Measurements from ENCODE around the gene MAP4K2. TPM values are rescaled to one million over a fixed set of nuclear protein-coding genes. Genes with fewer than 3 reads are reported as not detected.

The MAP4K2 gene
- total RNA-seq, 6 experiments from 2014 or later = 18.0 to 21.6 (median 20.9) TPM

DNA sequence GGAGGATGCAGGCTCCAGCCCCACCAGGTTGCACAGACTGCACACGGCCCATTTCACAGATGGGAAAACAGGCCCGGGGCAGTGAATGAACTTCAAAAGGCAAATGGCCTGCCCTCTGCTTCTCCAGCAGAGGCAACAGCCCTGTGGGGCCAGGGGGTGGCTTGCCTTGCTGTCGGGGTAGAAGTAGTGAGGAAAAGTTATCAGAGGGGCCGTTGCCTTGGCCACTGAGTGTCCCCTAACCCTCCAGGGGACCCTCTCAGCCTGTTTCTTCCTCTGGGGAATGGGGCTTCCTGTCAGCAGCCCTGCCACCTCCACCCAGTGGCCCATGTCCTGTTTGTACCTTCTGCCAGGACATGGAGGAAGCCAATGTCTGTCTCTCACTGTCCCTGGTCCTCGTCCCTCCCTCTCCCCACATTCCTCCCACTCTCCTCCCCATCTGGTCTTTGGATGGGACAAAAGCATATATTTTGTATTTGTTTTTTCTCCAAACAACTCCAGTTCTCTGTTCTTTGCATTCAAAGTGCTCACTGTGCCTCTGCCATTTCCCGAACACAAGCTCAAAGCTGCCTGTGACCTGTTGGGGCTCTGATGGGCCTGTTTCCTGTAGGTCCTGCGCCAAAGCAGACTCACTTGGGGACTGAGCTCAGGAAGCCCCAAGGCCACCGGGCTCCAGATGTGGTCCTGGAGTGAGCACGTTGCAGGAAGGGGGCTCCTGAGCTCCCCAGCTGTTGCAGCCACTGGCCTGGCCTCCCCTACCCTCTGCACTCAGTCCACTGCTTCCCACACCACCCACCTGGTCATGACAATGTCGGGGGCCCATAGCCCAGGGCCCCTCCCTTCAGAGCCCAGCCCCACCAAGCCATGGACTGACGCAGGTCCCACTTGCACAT, 9.5 kb downstream of the MAP4K2 start:
- Mint-ChIP-seq H3K27me3 (ENCODE audit: insufficient read depth) (no peaks in the 10 kb centered on the region; the same call in none of the 2 replicates), H3K36me3 (ENCODE audit: low read depth) (no peaks in the 10 kb centered on the region; the same call in 1 of the 2 replicates), H3K9me3 (no peaks in the 10 kb centered on the region), H3K4me1 (ENCODE audit: low read depth) (no peaks in the 10 kb centered on the region), H3K4me3 (no peak overlapping the region), H3K27ac (no peak overlapping the region)
- TF ChIP-seq CTCF (IDR thresholded peaks at IDR 0.05) = no peak
- no peak for DNase-seq

DNA sequence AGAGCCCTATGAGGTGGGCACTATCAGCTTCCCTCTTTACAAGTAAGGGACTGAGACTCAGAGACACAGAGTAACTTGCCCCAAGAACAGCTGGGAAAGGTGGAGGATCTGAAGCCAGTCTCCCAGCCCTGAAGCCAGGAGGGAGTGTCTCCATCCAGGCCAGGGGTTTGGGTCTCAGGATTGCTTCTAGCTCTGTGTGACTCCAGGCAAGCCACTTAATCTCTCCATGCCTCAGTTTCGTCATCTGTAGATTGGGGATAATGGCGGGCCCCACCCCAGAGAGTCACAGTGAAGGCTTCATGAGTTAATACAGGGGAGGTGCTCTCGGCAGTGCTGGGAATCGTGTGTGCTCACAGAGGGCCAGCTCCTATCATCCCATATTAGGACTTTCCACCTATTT, 10.5 kb downstream of the MAP4K2 start:
- Mint-ChIP-seq H3K27ac (no peak overlapping the region), H3K27me3 (ENCODE audit: insufficient read depth) (peaks cover under 1% of the 10 kb centered on the region), H3K4me3 (no peak overlapping the region), H3K36me3 (ENCODE audit: low read depth) (no peaks in the 10 kb centered on the region; the same call in 1 of the 2 replicates), H3K9me3 (no peaks in the 10 kb centered on the region), H3K4me1 (ENCODE audit: low read depth) (no peaks in the 10 kb centered on the region)
- DNase-seq = no peak
- TF ChIP-seq CTCF (IDR thresholded peaks at IDR 0.05) = no peak

DNA sequence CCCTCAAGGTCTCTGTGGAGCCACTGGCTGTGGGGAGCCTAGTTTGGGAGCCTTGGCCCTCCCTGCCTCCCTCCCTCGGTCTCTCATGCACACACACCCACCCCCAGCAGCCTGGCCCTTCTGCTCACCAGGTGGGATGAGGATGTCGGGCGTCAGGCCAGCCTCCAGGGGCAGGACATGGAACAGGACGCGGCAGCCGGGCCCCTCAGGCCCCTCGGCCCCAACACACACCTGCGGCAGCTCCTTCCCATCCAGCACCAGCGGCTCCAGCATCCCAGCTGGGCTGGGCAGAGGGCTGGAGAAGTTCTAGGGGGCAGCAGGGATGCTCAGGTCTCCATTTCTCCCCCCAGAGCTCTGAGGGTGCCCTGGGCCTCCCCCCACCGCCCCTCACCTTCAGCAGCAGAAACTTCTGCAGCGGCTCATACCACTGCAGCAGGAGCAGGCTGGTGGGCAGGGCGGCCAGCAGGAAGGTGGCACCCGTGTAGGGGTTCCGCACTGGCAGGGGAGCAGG, 11.2 kb downstream of the MAP4K2 start:
- H3K27ac Mint-ChIP-seq = no peak overlapping the region
- DNase-seq = no peak
- no peak overlapping the region for H3K4me3 Mint-ChIP-seq
- H3K9me3 Mint-ChIP-seq = no peaks in the 10 kb centered on the region
- no peaks in the 10 kb centered on the region for H3K4me1 Mint-ChIP-seq (ENCODE audit: low read depth)
- H3K27me3 Mint-ChIP-seq (ENCODE audit: insufficient read depth) = peaks cover 1% of the 10 kb centered on the region
- TF ChIP-seq CTCF (IDR thresholded peaks at IDR 0.05) = no peak
- no peaks in the 10 kb centered on the region; the same call in 1 of the 2 replicates for H3K36me3 Mint-ChIP-seq (ENCODE audit: low read depth)

GRCh38 chr11:64790205-64791095, 12.6 kb downstream of the MAP4K2 start:
- no peak overlapping the region for H3K4me3 Mint-ChIP-seq
- no peak for TF ChIP-seq CTCF (IDR thresholded peaks at IDR 0.05)
- no peak for DNase-seq
- no peak overlapping the region for H3K27ac Mint-ChIP-seq
- H3K4me1 Mint-ChIP-seq (ENCODE audit: low read depth) = no peaks in the 10 kb centered on the region
- H3K27me3 Mint-ChIP-seq (ENCODE audit: insufficient read depth) = peaks cover 1% of the 10 kb centered on the region
- no peaks in the 10 kb centered on the region for H3K36me3 Mint-ChIP-seq (ENCODE audit: low read depth)
- H3K9me3 Mint-ChIP-seq = no peaks in the 10 kb centered on the region

- no peak for TF ChIP-seq CTCF (IDR thresholded peaks at IDR 0.05)
- no peaks in the 10 kb centered on the region for H3K4me1 Mint-ChIP-seq (ENCODE audit: low read depth)
- DNase-seq = no peak
- no peaks in the 10 kb centered on the region for H3K36me3 Mint-ChIP-seq (ENCODE audit: low read depth)
- no peaks in the 10 kb centered on the region for H3K9me3 Mint-ChIP-seq
- peaks cover 1% of the 10 kb centered on the region for H3K27me3 Mint-ChIP-seq (ENCODE audit: insufficient read depth)
- no peak overlapping the region for H3K27ac Mint-ChIP-seq
- H3K4me3 Mint-ChIP-seq = no peak overlapping the region
Measured at GRCh38 chr11:64789331-64790204, 13.4 kb downstream of the MAP4K2 start.

All from HFFc6 (cell line).